Fibroblast of skin of left quadriceps (primary cell): Measurements from ENCODE around the gene COA4.
"Not testable (repeated sequence)": the region's sequence is repeated elsewhere in the genome, so short reads cannot be mapped to it uniquely, and the experiment has no call there.

Source experiments
- DNase-seq, 2 experiments: peaks; one replicate each; pipeline ENCODE4 v3.0.0-alpha.2; 2013; ENCODE audit warnings: low read depth in 2 of 2

COA4 gene

GRCh38 chr11:73876424-73877310 is at the start of gene COA4, which contains the start of gene PAAF1:
Gene COA4 (minus strand): TSS chr11:73876846. CDS start chr11:73873378, 3,468 bp downstream.
Gene PAAF1 (plus strand): TSS chr11:73876999. CDS start chr11:73877022, 23 bp downstream.
- peak; percentile 90 to 91 for DNase-seq

- no peak for DNase-seq
Measured at GRCh38 chr11:73921180-73921579, 44.5 kb upstream of the COA4 start.

GRCh38 chr11:73916435-73916834 is 39.8 kb upstream of the COA4 start:
- no peak for DNase-seq

GRCh38 chr11:73914284-73914683 is 37.6 kb upstream of the COA4 start:
- no peak for DNase-seq

- no peak for DNase-seq
Measured at GRCh38 chr11:73913472-73913871, 36.8 kb upstream of the COA4 start.

- no peak for DNase-seq
Measured at GRCh38 chr11:73912026-73912425, 35.4 kb upstream of the COA4 start.

- no peak for DNase-seq
Measured at GRCh38 chr11:73907191-73907590, 30.5 kb upstream of the COA4 start.

GRCh38 chr11:73902303-73902702 is 25.7 kb upstream of the COA4 start:
- no peak for DNase-seq

GRCh38 chr11:73894725-73895335 is 18.2 kb upstream of the COA4 start:
- DNase-seq, result peak in 1 of 2 experiments; percentile 8

- no peak for DNase-seq
Measured at GRCh38 chr11:73893041-73893440, 16.4 kb upstream of the COA4 start.

GRCh38 chr11:73889536-73889935 is 12.9 kb upstream of the COA4 start:
- no peak for DNase-seq

- no peak for DNase-seq
Measured at GRCh38 chr11:73889019-73889418, 12.4 kb upstream of the COA4 start.

- no peak for DNase-seq
Measured at GRCh38 chr11:73888244-73888643, 11.6 kb upstream of the COA4 start.

GRCh38 chr11:73883856-73884255 is 7.2 kb upstream of the COA4 start:
- DNase-seq, result no peak

GRCh38 chr11:73880449-73880848 is 3.8 kb upstream of the COA4 start:
- not testable (repeated sequence) for DNase-seq

- DNase-seq, result no peak
Measured at GRCh38 chr11:73878771-73879170, 2.1 kb upstream of the COA4 start.

GRCh38 chr11:73875840-73876239 is 806 bp downstream of the COA4 start:
- no peak for DNase-seq

- no peak for DNase-seq
Measured at GRCh38 chr11:73875380-73875779, 1.3 kb downstream of the COA4 start.

- DNase-seq, result no peak
Measured at GRCh38 chr11:73872749-73873357, 3.8 kb downstream of the COA4 start.

- DNase-seq, result no peak
Measured at GRCh38 chr11:73870261-73870660, 6.4 kb downstream of the COA4 start.

- no peak for DNase-seq
Measured at GRCh38 chr11:73869332-73869949, 7.2 kb downstream of the COA4 start.

GRCh38 chr11:73866586-73866996 is 10.1 kb downstream of the COA4 start:
- DNase-seq, result peak; percentile 45 to 55
